Mesendoderm (in vitro differentiated cells): Measurements from ENCODE around the gene MATN1.
A peak's percentile ranks its signal among the peaks of the same experiment; 100 is the strongest.

Source experiments
- DNase-seq: peaks from one replicate; pipeline ENCODE4 v3.0.0; 2013
- H2AK5ac ChIP-seq: 2 replicates; pipeline ENCODE4 v1.6.1; 2013; ENCODE audit warnings: low read length, inconsistent platforms
- H2BK120ac ChIP-seq: 2 replicates; pipeline ENCODE4 v1.6.1; 2013; ENCODE audit warnings: low read depth, mild to moderate bottlenecking, low read length, moderate library complexity, mixed read lengths
- H2BK15ac ChIP-seq: replicated peaks from 2 replicates; pipeline ENCODE4 v1.6.1; 2013; ENCODE audit warnings: low read depth, mild to moderate bottlenecking, moderate library complexity
- H2BK5ac ChIP-seq: 2 replicates; pipeline ENCODE4 v1.6.1; 2013; ENCODE audit warnings: low read length, inconsistent platforms
- H3K18ac ChIP-seq: 2 replicates; pipeline ENCODE4 v1.6.1; 2013; ENCODE audit warnings: mild to moderate bottlenecking, low read length, mixed read lengths
- H3K23ac ChIP-seq: one replicate; pipeline ENCODE4 v1.6.1; 2013; ENCODE audit warnings: low read length
- H3K27ac ChIP-seq: 2 replicates; pipeline ENCODE4 v1.5.1; 2013; ENCODE audit warnings: low read depth, mild to moderate bottlenecking, inconsistent platforms, low read length, moderate library complexity
- H3K27me3 ChIP-seq: 2 replicates; pipeline ENCODE4 v1.6.1; 2013; ENCODE audit warnings: low read length, control low read depth, mild to moderate bottlenecking, inconsistent platforms; ENCODE audit not compliant: insufficient read depth, poor library complexity
- H3K36me3 ChIP-seq: 2 replicates; pipeline ENCODE4 v1.6.1; 2013; ENCODE audit warnings: low read length, inconsistent platforms; ENCODE audit not compliant: control insufficient read depth, insufficient read depth
- H3K4ac ChIP-seq: one replicate; pipeline ENCODE4 v1.6.1; 2013; ENCODE audit warnings: low read depth, mild to moderate bottlenecking, low read length, moderate library complexity
- H3K4me1 ChIP-seq: 2 replicates; pipeline ENCODE4 v1.6.1; 2013; ENCODE audit warnings: low read depth, low read length, inconsistent platforms; ENCODE audit not compliant: control insufficient read depth
- H3K4me2 ChIP-seq: 2 replicates; pipeline ENCODE4 v1.6.1; 2013; ENCODE audit warnings: low read length
- H3K4me3 ChIP-seq: 2 replicates; pipeline ENCODE4 v1.5.1; 2013; ENCODE audit warnings: mild to moderate bottlenecking, low read length
- H3K56ac ChIP-seq: one replicate; pipeline ENCODE4 v1.6.1; 2013; ENCODE audit warnings: low read length
- H3K79me1 ChIP-seq: 2 replicates; pipeline ENCODE4 v1.6.1; 2013; ENCODE audit warnings: low read length, inconsistent platforms
- H3K79me2 ChIP-seq: 2 replicates; pipeline ENCODE4 v1.6.1; 2013; ENCODE audit warnings: mild to moderate bottlenecking, low read length; ENCODE audit not compliant: control insufficient read depth, insufficient read depth
- H3K9ac ChIP-seq: 2 replicates; pipeline ENCODE4 v1.6.1; 2013; ENCODE audit warnings: low read length, inconsistent platforms
- H4K5ac ChIP-seq: one replicate; pipeline ENCODE4 v1.6.1; 2013; ENCODE audit warnings: low read length
- H4K8ac ChIP-seq: one replicate; pipeline ENCODE4 v1.6.1; 2013; ENCODE audit warnings: low read depth, mild to moderate bottlenecking, control low read depth, low read length, moderate library complexity
- WGBS: extraction: QIAGEN DNeasy Blood & Tissue Kit; methylation state at CpG from one replicate; pipeline ENCODE4 v1.1.7; 2013; ENCODE audit warnings: low lambda C conversion rate, missing lambda C conversion rate; ENCODE audit not compliant: insufficient coverage; ENCODE audit errors: extremely low coverage; 5-methylcytosine and 5-hydroxymethylcytosine counted together

The MATN1 gene

GRCh38 chr1:30684881-30685795, 38.2 kb downstream of the MATN1 start:
- Histone ChIP-seq H3K23ac (no peak overlapping the region), H3K79me1 (no peaks in the 10 kb centered on the region), H3K27me3 (no peaks in the 10 kb centered on the region), H3K4me3 (no peak overlapping the region), H3K4ac (no peak overlapping the region), H2BK15ac (no peak overlapping the region), H4K8ac (no peak overlapping the region), H3K4me1 (peaks cover 5% of the 10 kb centered on the region), H3K36me3 (no peaks in the 10 kb centered on the region), H2BK5ac (no peak overlapping the region), H2AK5ac (no peak overlapping the region), H3K79me2 (no peaks in the 10 kb centered on the region), H4K5ac (no peak overlapping the region), H3K4me2 (peak overlapping the region; percentile 41), H3K56ac (peak overlapping the region; percentile 84), H2BK120ac (no peak overlapping the region), H3K9ac (peak overlapping the region; percentile 63), H3K27ac (no peak overlapping the region), H3K18ac (peak overlapping the region; percentile 54)
- WGBS: no CpG with 5 or more reads among the region's 56 CpGs
- peak; percentile 99 for DNase-seq

- Histone ChIP-seq H3K4me1 (peaks cover 2% of the 10 kb centered on the region), H4K8ac (no peak overlapping the region), H2AK5ac (no peak overlapping the region), H3K4ac (no peak overlapping the region), H3K36me3 (no peaks in the 10 kb centered on the region), H2BK120ac (no peak overlapping the region), H3K79me2 (no peaks in the 10 kb centered on the region), H3K27me3 (no peaks in the 10 kb centered on the region), H3K56ac (no peak overlapping the region), H3K27ac (no peak overlapping the region), H4K5ac (no peak overlapping the region), H3K79me1 (no peaks in the 10 kb centered on the region), H3K18ac (no peak overlapping the region), H3K4me2 (no peak overlapping the region), H3K9ac (no peak overlapping the region), H2BK15ac (no peak overlapping the region), H2BK5ac (no peak overlapping the region), H3K23ac (no peak overlapping the region), H3K4me3 (no peak overlapping the region)
- WGBS: no CpG with 5 or more reads among the region's 4 CpGs
- DNase-seq: no peak
Observed at GRCh38 chr1:30684259-30684658, 39.1 kb downstream of the MATN1 start.

- Histone ChIP-seq H3K36me3 (no peaks in the 10 kb centered on the region), H3K27me3 (no peaks in the 10 kb centered on the region), H3K79me2 (no peaks in the 10 kb centered on the region), H3K4me2 (no peak overlapping the region), H3K4me3 (no peak overlapping the region), H3K27ac (no peak overlapping the region), H3K18ac (no peak overlapping the region), H3K4me1 (peaks cover 2% of the 10 kb centered on the region), H3K23ac (no peak overlapping the region), H3K56ac (no peak overlapping the region), H3K4ac (no peak overlapping the region), H2AK5ac (no peak overlapping the region), H2BK120ac (no peak overlapping the region), H4K8ac (no peak overlapping the region), H3K79me1 (no peaks in the 10 kb centered on the region), H4K5ac (no peak overlapping the region), H3K9ac (no peak overlapping the region), H2BK5ac (no peak overlapping the region), H2BK15ac (no peak overlapping the region)
- DNase-seq: no peak
- no CpG with 5 or more reads among the region's 5 CpGs for WGBS
Observed at GRCh38 chr1:30683699-30684098, 39.7 kb downstream of the MATN1 start.

- Histone ChIP-seq H3K79me1 (no peaks in the 10 kb centered on the region), H2BK5ac (no peak overlapping the region), H4K8ac (no peak overlapping the region), H3K27me3 (no peaks in the 10 kb centered on the region), H4K5ac (no peak overlapping the region), H3K4me1 (peaks cover 2% of the 10 kb centered on the region), H3K4ac (no peak overlapping the region), H3K36me3 (no peaks in the 10 kb centered on the region), H3K23ac (no peak overlapping the region), H2BK120ac (no peak overlapping the region), H3K18ac (no peak overlapping the region), H3K56ac (no peak overlapping the region), H2AK5ac (no peak overlapping the region), H2BK15ac (no peak overlapping the region), H3K27ac (no peak overlapping the region), H3K4me3 (no peak overlapping the region), H3K79me2 (no peaks in the 10 kb centered on the region), H3K9ac (no peak overlapping the region), H3K4me2 (no peak overlapping the region)
- no CpG with 5 or more reads among the region's 8 CpGs for WGBS
- no peak for DNase-seq
Observed at GRCh38 chr1:30682396-30683275, 40.7 kb downstream of the MATN1 start.

GRCh38 chr1:30681782-30682181, 41.6 kb downstream of the MATN1 start:
- H3K27me3 ChIP-seq: no peaks in the 10 kb centered on the region
- H3K23ac ChIP-seq: no peak overlapping the region
- no peaks in the 10 kb centered on the region for H3K79me1 ChIP-seq
- no peak overlapping the region for H2BK15ac ChIP-seq
- DNase-seq: no peak
- H3K79me2 ChIP-seq: no peaks in the 10 kb centered on the region
- H3K4me1 ChIP-seq: peaks cover 2% of the 10 kb centered on the region
- H3K56ac ChIP-seq: no peak overlapping the region
- H3K27ac ChIP-seq: no peak overlapping the region
- no peak overlapping the region for H2BK120ac ChIP-seq
- no peak overlapping the region for H3K18ac ChIP-seq
- H4K5ac ChIP-seq: no peak overlapping the region
- no peak overlapping the region for H3K4me2 ChIP-seq
- no peak overlapping the region for H4K8ac ChIP-seq
- H3K9ac ChIP-seq: no peak overlapping the region
- WGBS: no CpG with 5 or more reads among the region's 3 CpGs
- H3K4me3 ChIP-seq: no peak overlapping the region
- no peak overlapping the region for H2AK5ac ChIP-seq
- no peak overlapping the region for H3K4ac ChIP-seq
- no peak overlapping the region for H2BK5ac ChIP-seq
- no peaks in the 10 kb centered on the region for H3K36me3 ChIP-seq
